GM12878 (cell line): ENCODE measurements around the gene SLC25A41. TPM values are rescaled to one million over a fixed set of nuclear protein-coding genes. Genes with fewer than 3 reads are reported as not detected.

Experiments used
- ATAC-seq: fragments of 200-7000 bp; cut with Tn5 transposase; 3 replicates; pipeline ENCODE4 v1.9.1; 2020; ENCODE audit warnings: mild to moderate bottlenecking, moderate library complexity
- BruUV-seq: library from RNA; stranded (reverse); fragments of 400-500 nt; replicated peaks from 2 replicates; lab custom pipeline; 2021; lab: Mats Ljungman, UMichigan
- CTCF ChIA-PET: fragments of 300-600 bp; sonication (Branson Sonifier 250); formaldehyde crosslinking; extraction: SDS; loops from one replicate; lab custom pipeline; 2021; ENCODE audit warnings: inconsistent platforms; lab: Yijun Ruan, JAX
- POLR2A ChIA-PET: fragments of 350-600 bp; formaldehyde crosslinking; extraction: SDS; loops from one replicate; lab custom pipeline; 2021; ENCODE audit warnings: inconsistent platforms; lab: Charles Lee
- RAD21 ChIA-PET: fragments of 300-600 bp; sonication (Branson Sonifier 250); formaldehyde crosslinking; loops from one replicate; lab custom pipeline; 2023; ENCODE audit warnings: antibody characterized with exemption; ENCODE audit not compliant: unreplicated experiment; lab: Charles Lee
- SMC1A ChIA-PET: fragments of 300-600 bp; sonication (Branson Sonifier 250); formaldehyde crosslinking; loops from one replicate; lab custom pipeline; 2023; ENCODE audit not compliant: unreplicated experiment, uncharacterized antibody; lab: Charles Lee
- DNase-seq: peaks from one replicate; pipeline ENCODE4 v3.0.0-alpha.2; 2011; ENCODE audit warnings: low read depth, low spot score
- FAIRE-seq: peaks from 3 replicates; lab custom pipeline; 2011; peaks lifted over from hg19 to GRCh38; lab: Jason Lieb, UNC
- H2AFZ ChIP-seq: 2 replicates; pipeline ENCODE4 v1.6.0; 2011; ENCODE audit warnings: low read depth, low read length, control low read depth; ENCODE audit not compliant: control insufficient read depth
- H3K27ac ChIP-seq: 2 replicates; pipeline ENCODE4 v1.5.1; 2011; ENCODE audit warnings: control low read depth; ENCODE audit not compliant: control insufficient read depth, insufficient read depth
- H3K27me3 ChIP-seq, 2 experiments: replicated peaks in 1 of 2; 2 replicates each; pipeline versions ENCODE4 v1.6.0 to v1.6.1; 2011; ENCODE audit warnings: low read length in 1 of 2; ENCODE audit not compliant: control insufficient read depth in 2 of 2, insufficient read depth in 2 of 2
- H3K36me3 ChIP-seq, 2 experiments: 2 replicates each; pipeline ENCODE4 v1.5.1; 2011; ENCODE audit warnings: low read length in 1 of 2; ENCODE audit not compliant: control insufficient read depth in 2 of 2, insufficient read depth in 2 of 2
- H3K4me1 ChIP-seq: 2 replicates; pipeline ENCODE4 v1.6.1; 2011; ENCODE audit warnings: mild to moderate bottlenecking, low read length, moderate library complexity, mixed read lengths; ENCODE audit not compliant: control insufficient read depth, insufficient read depth
- H3K4me2 ChIP-seq: 2 replicates; pipeline ENCODE4 v1.6.0; 2011; ENCODE audit warnings: control low read depth; ENCODE audit not compliant: control insufficient read depth, insufficient read depth
- H3K4me3 ChIP-seq: fragments of 200-600 bp; sonication (generic); 2 replicates; pipeline ENCODE4 v1.5.1; 2016
- H3K79me2 ChIP-seq: 2 replicates; pipeline ENCODE4 v1.6.0; 2011; ENCODE audit warnings: low read length; ENCODE audit not compliant: control insufficient read depth, insufficient read depth
- H3K9ac ChIP-seq: 2 replicates; pipeline ENCODE4 v1.8.0; 2011; ENCODE audit warnings: low read length, control low read depth, mixed read lengths; ENCODE audit not compliant: control insufficient read depth, insufficient read depth
- H3K9me3 ChIP-seq: replicated peaks from 3 replicates; pipeline ENCODE4 v1.5.1; 2011; ENCODE audit warnings: mild to moderate bottlenecking, low read length; ENCODE audit not compliant: control insufficient read depth, insufficient read depth
- H4K20me1 ChIP-seq: 2 replicates; pipeline ENCODE4 v1.6.0; 2011; ENCODE audit not compliant: control insufficient read depth, insufficient read depth
- CBX3 ChIP-seq: fragments of 200-600 bp; sonication (generic); IDR thresholded peaks from 2 replicates; pipeline ENCODE4 v1.6.1; 2016; ENCODE audit warnings: low read depth, borderline replicate concordance
- CHD4 ChIP-seq: fragments of 200-600 bp; sonication (generic); IDR thresholded peaks from 2 replicates; pipeline ENCODE4 v1.6.1; 2016; ENCODE audit warnings: mild to moderate bottlenecking
- CTCF ChIP-seq, 3 experiments: IDR thresholded peaks in 2 of 3; conservative IDR thresholded peaks in 1 of 3; 2 replicates each; pipeline ENCODE4 v1.5.1; 2011; ENCODE audit warnings: low read depth in 3 of 3, low read length in 3 of 3, mild to moderate bottlenecking in 3 of 3, control low read depth in 2 of 3, moderate library complexity in 2 of 3, inconsistent platforms in 1 of 3, mixed read lengths in 1 of 3; ENCODE audit not compliant: control insufficient read depth in 2 of 3, insufficient read depth in 1 of 3; ENCODE audit errors: extremely low read depth in 1 of 3
- DPF2 ChIP-seq: fragments of 450-650 bp; IDR thresholded peaks from 2 replicates; pipeline ENCODE4 v1.6.1; 2017; ENCODE audit warnings: mild to moderate bottlenecking
- IKZF2 ChIP-seq, 2 experiments: fragments of 450-650 bp; IDR thresholded peaks; 2 replicates each; pipeline ENCODE4 v1.6.1; 2017; ENCODE audit warnings: mild to moderate bottlenecking in 2 of 2, moderate library complexity in 2 of 2
- IRF3 ChIP-seq: fragments of 450-650 bp; IDR thresholded peaks from 2 replicates; pipeline ENCODE4 v1.6.1; 2014; ENCODE audit warnings: mild to moderate bottlenecking
- IRF4 ChIP-seq: IDR thresholded peaks from 2 replicates; pipeline ENCODE4 v1.6.1; 2011; ENCODE audit warnings: low read depth, low read length
- KDM1A ChIP-seq: fragments of 200-600 bp; sonication (generic); IDR thresholded peaks from 2 replicates; pipeline ENCODE4 v1.6.1; 2016; ENCODE audit warnings: borderline replicate concordance
- NFYA ChIP-seq: IDR thresholded peaks from 2 replicates; pipeline ENCODE4 v1.6.1; 2011; ENCODE audit warnings: low read depth, mild to moderate bottlenecking, low read length, improper control_type of control experiment, borderline replicate concordance
- PML ChIP-seq: IDR thresholded peaks from 2 replicates; pipeline ENCODE4 v1.6.1; 2012; ENCODE audit warnings: low read length, inconsistent platforms
- POLR2AphosphoS5 ChIP-seq: IDR thresholded peaks from 2 replicates; pipeline ENCODE4 v1.6.1; 2011; ENCODE audit warnings: mild to moderate bottlenecking, low read length, inconsistent platforms
- RAD51 ChIP-seq: fragments of 450-650 bp; IDR thresholded peaks from 2 replicates; pipeline ENCODE4 v1.6.1; 2016; ENCODE audit warnings: moderate library complexity, mild to moderate bottlenecking, inconsistent platforms
- RCOR1 ChIP-seq: conservative IDR thresholded peaks from 2 replicates; pipeline ENCODE4 v1.6.1; 2012; ENCODE audit warnings: low read depth, low read length, improper control_type of control experiment
- RELB ChIP-seq: fragments of 450-650 bp; IDR thresholded peaks from 2 replicates; pipeline ENCODE4 v1.6.1; 2017; ENCODE audit warnings: low read depth, mild to moderate bottlenecking, moderate library complexity
- SIN3A ChIP-seq: IDR thresholded peaks from 2 replicates; pipeline ENCODE4 v1.6.1; 2012; ENCODE audit warnings: low read depth, low read length, improper control_type of control experiment
- SIX5 ChIP-seq: IDR thresholded peaks from 2 replicates; pipeline ENCODE4 v1.6.1; 2011; ENCODE audit warnings: mild to moderate bottlenecking, low read depth, low read length, moderate library complexity; ENCODE audit not compliant: severe bottlenecking
- SP1 ChIP-seq: IDR thresholded peaks from one replicate; pipeline ENCODE4 v1.6.1; 2011; ENCODE audit warnings: low read depth, low read length
- TBL1XR1 ChIP-seq: IDR thresholded peaks from 2 replicates; pipeline ENCODE4 v1.6.1; 2012; ENCODE audit warnings: low read depth, low read length, improper control_type of control experiment
- YY1 ChIP-seq: IDR thresholded peaks from 2 replicates; pipeline ENCODE4 v1.6.1; 2011; ENCODE audit warnings: low read depth, mild to moderate bottlenecking, low read length
- ZNF207 ChIP-seq: fragments of 450-650 bp; IDR thresholded peaks from 2 replicates; pipeline ENCODE4 v1.6.1; 2014; ENCODE audit warnings: antibody characterized with exemption, mild to moderate bottlenecking, borderline replicate concordance
- WGBS: methylation state at CpG from one replicate; pipeline ENCODE4 v1.1.6; 2016; ENCODE audit warnings: low lambda C conversion rate; ENCODE audit not compliant: insufficient replicate concordance, insufficient coverage; ENCODE audit errors: missing lambda C conversion rate; 5-methylcytosine and 5-hydroxymethylcytosine counted together
- in situ Hi-C: fragments of 300-500 bp; cut with MboI; formaldehyde crosslinking; loops from 9 replicates; pipeline ENCODE4 v1.14.3; 2018; ENCODE audit warnings: mixed read lengths
- intact Hi-C: fragments of 100-400 bp; cut with micrococcal nuclease; formaldehyde crosslinking; loops from one replicate; pipeline ENCODE4 v1.14.2; 2022; ENCODE audit not compliant: unreplicated experiment
- polyA plus RNA-seq, 11 experiments: library from polyadenylated mRNA; depleted of rRNA in 4 of 11; unstranded in 6 of 11; stranded (reverse) in 5 of 11; fragments of >200 nt; fragmentation: Nextera tagmentation in 4 of 11; fragmentation: Illumina TruSeq in 1 of 11; extraction: Ambion mirVana in 4 of 11; extraction: Trizol in 1 of 11; gene quantifications; 1 replicate in 1 of 11; 2 replicates in 10 of 11; pipeline versions ENCODE4 v1.2.1 to v1.2.3, GENCODE V29; 2011 to 2016; ENCODE audit warnings: inconsistent platforms in 2 of 11, missing spikeins in 2 of 11, low read depth in 1 of 11
- total RNA-seq, 4 experiments: library from RNA; depleted of rRNA in 3 of 4; stranded (reverse); fragments of >200 nt in 3 of 4; fragmentation: Illumina TruSeq in 1 of 4; extraction: Trizol in 1 of 4; gene quantifications; 2 replicates each; pipeline versions ENCODE4 v1.2.1 to v1.2.3, GENCODE V29; 2013 to 2021

Gene SLC25A41
- total and polyA plus RNA-seq, 10 of the 15 experiments (the other 5 are each of a cell fraction or from before 2014, with no cell fraction given), result 0.23 to 1.2 (median 0.43) TPM; not detected in 2

- H3K9me3 ChIP-seq, result peaks cover 2% of the 10 kb centered on the region; the same call in 1 of the 3 replicates
- ChIA-PET POLR2A (interaction anchor here (0.7 to 1.8 kb wide), 2 partner anchors 21 to 343 kb away, joined by 9 to 10 read pairs; partner anchors contain the start of gene DENND1C), CTCF (interaction anchor here (2.0 kb wide), 1 partner anchor 22 kb away, joined by 7 read pairs; the partner anchor contains the start of gene DENND1C), RAD21 (interaction anchor here (0.6 to 2.1 kb wide), 9 partner anchors 20 to 402 kb away, joined by 3 to 11 read pairs (median 3); partner anchors contain the start of genes CLPP and DENND1C), SMC1A (interaction anchor here (1.1 kb wide), 1 partner anchor 62 kb away, joined by 3 read pairs; no protein-coding TSS in a partner anchor)
- TSS peak; percentile 85 for BruUV-seq
- in situ Hi-C loops (no loop called here), intact Hi-C loops (loop anchor here (1.0 kb wide), 1 partner anchor 35 kb away; no protein-coding TSS in a partner anchor)
- H3K4me3 ChIP-seq, result peak overlapping the region; percentile 80
- peak overlapping the region; percentile 94 for H3K27ac ChIP-seq
- H2AFZ ChIP-seq, result peak overlapping the region; percentile 81
- ATAC-seq (peak; percentile 84), DNase-seq (peak; percentile 89), FAIRE-seq (peak; percentile 99)
- peaks cover 10% of the 10 kb centered on the region for H3K4me1 ChIP-seq
- under 1% methylated on average over 57 of the region's 57 CpGs for WGBS
- no peaks in the 10 kb centered on the region for H4K20me1 ChIP-seq
- H3K79me2 ChIP-seq, result peaks cover 18% of the 10 kb centered on the region
- peak overlapping the region; percentile 82 for H3K9ac ChIP-seq
- H3K27me3 ChIP-seq, result no peaks in the 10 kb centered on the region
- H3K36me3 ChIP-seq, result peaks cover 3 to 9% of the 10 kb centered on the region in 2 experiments; a peak in 3 of 4 replicates
- peak overlapping the region; percentile 73 for H3K4me2 ChIP-seq
- no peak for TF ChIP-seq NFYA
- TF ChIP-seq RCOR1, result no peak
- TF ChIP-seq SIX5, result no peak
- TF ChIP-seq POLR2AphosphoS5, result peak; percentile 75; the same call in 1 of the 2 replicates
- TF ChIP-seq CHD4, result no peak
- TF ChIP-seq CTCF (IDR thresholded peaks at IDR 0.05 in 2 of 3, conservative IDR thresholded peaks at IDR 0.05 in 1 of 3; ENCODE audit: control insufficient read depth in 2 of 3, extremely low read depth in 1 of 3, insufficient read depth in 1 of 3, low read depth in 3 of 3, low read length in 3 of 3), result peak; percentile 57 to 67 (median 66)
- TF ChIP-seq DPF2, result peak; percentile 68; the same call in 1 of the 2 replicates
- TF ChIP-seq SIN3A, result peak; percentile 57
- 0 out of 2 replicates have a peak, but pooled peaks have one; percentile 27 for TF ChIP-seq TBL1XR1
- 0 out of 2 replicates have a peak, but pooled peaks have one; percentile 21 for TF ChIP-seq YY1
- peak; percentile 59 for TF ChIP-seq SP1
- no peak for TF ChIP-seq IRF3
- no peak for TF ChIP-seq PML
- TF ChIP-seq IKZF2 (IDR thresholded peaks at IDR 0.05), result peak; percentile 90 to 91
- peak; percentile 56 for TF ChIP-seq IRF4
- TF ChIP-seq KDM1A, result no peak
- TF ChIP-seq RELB, result peak; percentile 96
- no peak; the same call in 1 of the 2 replicates for TF ChIP-seq RAD51
- no peak for TF ChIP-seq CBX3
- TF ChIP-seq ZNF207, result peak; percentile 46; the same call in 1 of the 2 replicates
Observed at GRCh38 chr19:6460099-6460884, 26.7 kb upstream of the SLC25A41 start.
